ENCODE data around the gene RMND5B. TPM values are rescaled to one million over a fixed set of nuclear protein-coding genes. Genes with fewer than 3 reads are reported as not detected.

Gene RMND5B
- total and polyA plus RNA-seq, 2 donors (not counting 1 experiment from before 2014, with no cell fraction given) = 46.1 to 52.7 TPM

- peak overlapping the region; percentile 32 for H3K27ac Mint-ChIP-seq
- no peak for TF ChIP-seq EZH2 (IDR thresholded peaks at IDR 0.05; ENCODE audit: borderline replicate concordance, insufficient read depth, low read depth, low read length, poor library complexity, severe bottlenecking)
- TF ChIP-seq, protein P1, sequence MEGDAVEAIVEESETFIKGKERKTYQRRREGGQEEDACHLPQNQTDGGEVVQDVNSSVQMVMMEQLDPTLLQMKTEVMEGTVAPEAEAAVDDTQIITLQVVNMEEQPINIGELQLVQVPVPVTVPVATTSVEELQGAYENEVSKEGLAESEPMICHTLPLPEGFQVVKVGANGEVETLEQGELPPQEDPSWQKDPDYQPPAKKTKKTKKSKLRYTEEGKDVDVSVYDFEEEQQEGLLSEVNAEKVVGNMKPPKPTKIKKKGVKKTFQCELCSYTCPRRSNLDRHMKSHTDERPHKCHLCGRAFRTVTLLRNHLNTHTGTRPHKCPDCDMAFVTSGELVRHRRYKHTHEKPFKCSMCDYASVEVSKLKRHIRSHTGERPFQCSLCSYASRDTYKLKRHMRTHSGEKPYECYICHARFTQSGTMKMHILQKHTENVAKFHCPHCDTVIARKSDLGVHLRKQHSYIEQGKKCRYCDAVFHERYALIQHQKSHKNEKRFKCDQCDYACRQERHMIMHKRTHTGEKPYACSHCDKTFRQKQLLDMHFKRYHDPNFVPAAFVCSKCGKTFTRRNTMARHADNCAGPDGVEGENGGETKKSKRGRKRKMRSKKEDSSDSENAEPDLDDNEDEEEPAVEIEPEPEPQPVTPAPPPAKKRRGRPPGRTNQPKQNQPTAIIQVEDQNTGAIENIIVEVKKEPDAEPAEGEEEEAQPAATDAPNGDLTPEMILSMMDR (IDR thresholded peaks at IDR 0.05) = no peak
- H3K4me1 Mint-ChIP-seq = peaks cover 38% of the 10 kb centered on the region
- Histone ChIP-seq H3K4me3 (ENCODE audit: control extremely low read depth in 1 of 5, extremely low read depth in 1 of 5, insufficient read depth in 1 of 5, low read depth in 2 of 5, low read length in 4 of 5) (no peak overlapping the region), H3K79me2 (ENCODE audit: control insufficient read depth, insufficient read depth, low read length) (peaks cover 62% of the 10 kb centered on the region), H3K9me3 (ENCODE audit: control extremely low read depth in 1 of 3, control insufficient read depth in 2 of 3, insufficient read depth in 1 of 3, low read length in 2 of 3) (no peaks in the 10 kb centered on the region), H4K20me1 (ENCODE audit: control insufficient read depth, insufficient read depth, low read length, poor library complexity, severe bottlenecking) (peaks cover 59% of the 10 kb centered on the region), H3K4me2 (replicated peaks; ENCODE audit: low read depth, low read length, poor library complexity, severe bottlenecking) (no peak overlapping the region), H3K9ac (ENCODE audit: low read length) (no peak overlapping the region), H3K27me3 (replicated peaks in 1 of 4; ENCODE audit: control extremely low read depth in 1 of 4, control insufficient read depth in 3 of 4, insufficient read depth in 4 of 4, low read length in 3 of 4) (no peaks in the 10 kb centered on the region), H3K36me3 (replicated peaks in 1 of 2; ENCODE audit: control extremely low read depth in 1 of 2, control insufficient read depth in 1 of 2, extremely low read depth in 1 of 2, insufficient read depth in 2 of 2, low read length in 1 of 2) (peaks cover 0 to 42% of the 10 kb centered on the region in 2 experiments), H3K27ac (ENCODE audit: low read length in 2 of 2) (no peak overlapping the region), H2AFZ (ENCODE audit: insufficient read depth, low read depth, low read length, poor library complexity, severe bottlenecking) (no peak overlapping the region), H3K4me1 (ENCODE audit: control insufficient read depth in 2 of 2, insufficient read depth in 2 of 2, low read length in 2 of 2) (peaks cover 32 to 35% of the 10 kb centered on the region in 2 donors)
- no peak for DNase-seq
- ChIA-PET CTCF (interaction anchor here (1.1 to 5.5 kb wide), 4 partner anchors 18 to 49 kb away, joined by 3 to 50 read pairs (median 21); partner anchors contain the start of gene NHP2), POLR2A (no interaction called here)
- H3K9me3 Mint-ChIP-seq (ENCODE audit: insufficient read depth) = no peaks in the 10 kb centered on the region
- H3K4me3 Mint-ChIP-seq = no peak overlapping the region
- no peak for ATAC-seq (ENCODE audit: low read depth)
- intact Hi-C loops (cut with micrococcal nuclease) = no loop called here
- H3K27me3 Mint-ChIP-seq = no peaks in the 10 kb centered on the region
- 97% methylated on average over 14 of the region's 18 CpGs for WGBS (ENCODE audit: insufficient coverage)
Measured at GRCh38 chr5:178123966-178124925, 6.6 kb upstream of the RMND5B start.
